HK-2 (cell line): Measurements from ENCODE around the gene RIBC2.
"Not testable (repeated sequence)": the region's sequence is repeated elsewhere in the genome, so short reads cannot be mapped to it uniquely, and the experiment has no call there.

Source experiments
- DNase-seq: peaks from one replicate; pipeline ENCODE4 v3.0.0-alpha.2; 2018; ENCODE audit not compliant: unreplicated experiment

The RIBC2 gene

GRCh38 chr22:45449442-45449841, 35.9 kb downstream of the RIBC2 start:
- not testable (repeated sequence) for DNase-seq

DNA sequence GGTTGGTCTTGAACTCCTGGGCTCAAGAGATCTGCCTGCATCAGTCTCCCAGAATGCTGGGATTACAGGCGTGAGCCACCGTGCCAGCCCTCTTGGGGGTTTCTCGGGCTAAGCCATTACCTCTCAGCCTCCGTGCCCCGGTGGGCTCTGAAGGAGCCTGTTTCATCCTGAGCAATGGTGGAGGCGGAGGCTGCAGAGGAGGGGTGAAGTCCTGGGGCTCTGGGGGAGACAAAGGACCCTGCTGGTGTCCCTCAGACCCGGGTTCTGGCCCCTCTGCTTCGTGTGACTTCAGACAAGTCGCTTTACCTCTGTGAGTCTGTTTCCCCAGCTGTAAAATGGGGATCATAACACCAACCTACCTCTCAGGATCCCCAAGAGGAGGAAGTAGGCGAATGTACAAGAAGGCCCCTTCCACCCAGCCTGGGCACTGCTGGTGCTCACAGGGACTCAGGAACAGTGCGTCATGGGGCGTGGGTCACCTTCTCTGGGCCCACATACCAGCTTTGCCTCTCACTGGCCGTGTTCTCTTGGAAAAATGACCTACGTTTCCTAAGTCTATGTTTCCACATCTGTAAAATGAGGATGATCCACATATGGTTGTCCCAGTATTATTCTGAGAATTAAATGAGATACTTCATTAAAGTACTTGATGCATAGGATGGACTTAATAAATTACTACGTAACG, 36.8 kb downstream of the RIBC2 start:
- DNase-seq, result no peak

DNA sequence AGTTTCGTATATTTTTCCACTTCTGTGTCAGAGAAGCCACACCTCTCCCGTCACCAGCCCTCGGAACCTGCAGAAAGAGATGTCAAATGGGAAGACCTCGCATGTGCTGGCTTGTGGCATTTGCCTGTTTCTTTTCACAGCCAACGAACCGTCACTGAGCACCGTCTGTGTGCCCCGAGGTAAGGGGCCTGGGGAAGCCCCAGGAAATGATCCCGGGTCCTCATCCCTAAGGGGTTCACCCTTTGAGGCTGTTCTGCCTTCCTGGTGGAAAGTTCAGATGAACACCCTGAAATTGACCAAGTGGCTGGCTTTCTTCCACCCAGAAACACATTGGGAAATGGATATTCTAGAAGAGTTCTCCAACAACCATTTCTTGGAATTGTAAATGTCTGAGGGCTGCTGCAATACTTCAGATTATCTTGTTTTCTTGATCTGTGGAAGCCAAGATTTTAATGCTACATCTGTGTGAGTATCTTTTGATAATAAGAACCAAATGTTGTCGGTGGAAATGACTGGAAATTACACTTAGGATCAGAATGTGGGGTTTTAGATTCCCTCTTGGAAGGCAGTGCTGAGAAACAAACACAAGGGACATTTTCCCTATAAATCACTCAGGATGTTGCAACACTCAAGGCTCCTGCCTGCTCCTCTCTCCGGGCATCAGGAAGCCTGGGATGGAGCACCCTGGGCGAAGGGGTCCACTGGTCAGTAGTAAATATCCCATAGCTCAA, 37.6 kb downstream of the RIBC2 start:
- DNase-seq, result no peak

DNA sequence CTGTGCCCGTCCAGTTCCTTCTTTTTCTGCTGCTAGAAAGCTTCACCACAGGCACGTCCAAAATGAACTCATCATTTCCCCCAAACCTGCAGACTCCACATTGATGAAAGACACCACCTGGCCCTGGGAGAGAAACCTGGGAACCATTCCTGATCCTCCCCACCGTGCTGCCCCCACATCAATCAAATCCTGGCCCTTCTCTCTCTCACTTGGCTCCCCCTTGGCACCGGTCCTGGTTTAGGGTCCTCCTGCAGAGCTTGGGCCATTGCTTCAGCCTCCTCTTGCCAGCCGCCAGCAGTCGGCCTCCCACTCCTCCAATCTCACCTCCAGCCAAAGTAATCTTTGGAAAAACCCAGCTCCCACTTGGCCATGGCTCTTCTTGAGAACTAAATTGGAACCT, 38.5 kb downstream of the RIBC2 start:
- DNase-seq, result no peak

DNA sequence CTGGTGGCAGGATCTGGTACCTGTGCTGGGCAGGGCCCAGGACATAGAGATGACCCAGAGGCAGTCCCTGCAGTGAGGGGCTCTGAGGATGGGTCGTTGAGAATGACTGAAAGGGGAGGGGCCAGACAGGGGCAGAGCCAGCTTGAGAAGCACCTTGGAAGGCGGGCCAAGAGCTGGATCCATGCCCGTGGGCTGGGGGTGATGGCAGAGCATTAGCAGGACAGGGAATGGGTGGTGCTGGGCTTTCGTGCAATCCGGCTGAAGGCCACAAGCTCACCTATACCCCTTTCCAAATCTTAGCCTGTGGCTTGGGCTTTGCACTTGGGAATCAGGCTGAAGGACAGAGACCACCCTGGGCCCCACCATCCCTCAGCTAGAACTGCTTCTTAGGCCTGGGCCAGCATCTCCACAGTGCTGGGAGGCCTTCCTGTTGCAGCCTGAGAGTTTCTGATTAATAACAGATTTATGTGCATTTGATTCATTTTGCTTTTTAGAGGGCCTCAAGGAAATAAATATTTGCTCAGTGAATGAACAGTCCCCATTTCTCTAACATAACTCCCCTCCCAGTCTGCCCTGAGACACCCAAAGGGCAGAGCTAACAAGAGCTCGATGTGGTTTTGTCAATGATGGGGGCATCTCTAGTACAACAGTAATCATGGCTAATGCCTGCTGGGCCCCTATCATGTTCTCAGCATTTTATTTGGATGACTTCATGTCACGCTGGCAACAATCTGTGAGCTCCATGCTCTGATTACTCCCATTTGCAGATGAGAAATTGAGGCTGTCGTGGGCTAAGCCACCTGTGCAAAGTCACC, 39.3 kb downstream of the RIBC2 start:
- no peak for DNase-seq

GRCh38 chr22:45453764-45454163, 40.3 kb downstream of the RIBC2 start:
- no peak for DNase-seq

- DNase-seq, result no peak
Measured at GRCh38 chr22:45454275-45454674, 40.8 kb downstream of the RIBC2 start.

GRCh38 chr22:45455212-45455611, 41.7 kb downstream of the RIBC2 start:
- DNase-seq, result no peak

- no peak for DNase-seq
Measured at GRCh38 chr22:45455621-45456020, 42.1 kb downstream of the RIBC2 start.

GRCh38 chr22:45456811-45457210, 43.3 kb downstream of the RIBC2 start:
- DNase-seq, result no peak

GRCh38 chr22:45458532-45458931, 45.0 kb downstream of the RIBC2 start:
- DNase-seq, result no peak

DNA sequence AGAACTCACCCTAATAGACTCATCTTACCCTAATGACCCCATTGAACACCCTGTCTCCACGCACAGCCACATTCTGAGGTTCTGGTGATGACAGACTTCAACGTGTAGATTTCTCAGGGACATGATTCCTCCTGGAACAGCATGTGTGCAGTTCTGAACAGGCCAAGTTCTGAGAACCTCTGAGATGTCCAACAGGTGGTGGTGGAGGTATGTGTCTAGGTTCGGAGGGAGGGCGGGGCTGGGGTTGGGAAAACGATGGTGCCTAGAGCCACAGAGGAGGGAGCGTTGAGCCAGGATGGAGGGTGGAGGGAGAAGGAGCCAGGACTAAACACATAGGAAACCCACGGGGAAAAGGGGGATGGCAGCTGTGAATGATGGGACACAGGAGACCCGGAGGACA, 45.7 kb downstream of the RIBC2 start:
- no peak for DNase-seq

- no peak for DNase-seq
Measured at GRCh38 chr22:45460288-45461109, 47.0 kb downstream of the RIBC2 start.

DNA sequence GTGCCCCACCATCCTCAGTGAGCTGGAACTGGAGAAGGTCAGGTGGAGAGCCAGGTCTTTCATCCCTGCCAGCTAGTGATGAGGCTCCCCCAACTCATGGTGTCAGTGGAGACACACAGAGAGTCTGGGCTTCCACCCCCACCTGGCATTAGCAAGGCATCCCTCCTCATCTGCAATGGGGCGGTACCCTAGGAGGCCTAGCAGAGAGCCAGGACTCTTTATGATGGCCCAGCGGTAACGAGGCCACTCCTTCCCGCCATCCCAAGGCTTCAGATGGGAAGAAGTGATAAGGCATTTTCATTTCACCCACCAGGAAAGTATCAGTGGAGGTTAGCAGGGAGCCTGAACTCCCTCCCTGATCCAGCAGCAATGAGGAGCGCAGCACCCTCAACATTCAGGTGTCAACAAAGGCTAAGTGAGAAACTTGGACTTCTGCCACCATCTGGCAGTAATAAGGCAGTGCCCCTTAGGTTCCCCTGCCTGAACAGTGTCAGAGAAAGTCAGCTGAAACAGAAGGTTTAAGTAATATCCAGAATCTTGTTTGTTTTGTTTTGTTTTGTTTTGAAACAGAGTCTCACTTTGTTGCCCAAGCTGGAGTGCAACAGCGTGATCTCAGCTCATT, 48.7 kb downstream of the RIBC2 start:
- DNase-seq, result no peak

- not testable (repeated sequence) for DNase-seq
Measured at GRCh38 chr22:45463691-45464090, 50.2 kb downstream of the RIBC2 start.

GRCh38 chr22:45465633-45466032, 52.1 kb downstream of the RIBC2 start:
- no peak for DNase-seq

- no peak for DNase-seq
Measured at GRCh38 chr22:45468872-45469271, 55.4 kb downstream of the RIBC2 start.

- no peak for DNase-seq
Measured at GRCh38 chr22:45469281-45470073, 56.0 kb downstream of the RIBC2 start.

DNA sequence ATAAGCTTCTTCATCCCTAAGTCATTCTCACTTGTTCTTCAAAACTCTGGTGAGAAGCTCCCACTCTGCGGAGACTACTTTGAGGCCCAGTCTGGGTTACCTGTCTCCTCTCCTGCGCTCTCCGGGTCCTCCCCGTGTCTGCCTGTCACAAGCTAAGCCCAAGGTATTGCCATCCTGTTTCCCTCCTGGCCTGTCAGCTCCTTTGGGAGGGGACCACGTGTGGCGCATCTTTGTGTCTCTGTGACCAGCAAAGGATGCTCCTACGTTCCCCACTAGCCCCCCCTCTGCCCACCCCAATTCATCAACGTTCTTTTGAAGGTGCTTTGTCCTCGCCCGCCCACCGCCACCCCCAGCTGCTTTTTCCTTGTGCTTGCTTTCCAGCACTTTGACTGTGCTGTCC, 57.4 kb downstream of the RIBC2 start:
- DNase-seq, result no peak

DNA sequence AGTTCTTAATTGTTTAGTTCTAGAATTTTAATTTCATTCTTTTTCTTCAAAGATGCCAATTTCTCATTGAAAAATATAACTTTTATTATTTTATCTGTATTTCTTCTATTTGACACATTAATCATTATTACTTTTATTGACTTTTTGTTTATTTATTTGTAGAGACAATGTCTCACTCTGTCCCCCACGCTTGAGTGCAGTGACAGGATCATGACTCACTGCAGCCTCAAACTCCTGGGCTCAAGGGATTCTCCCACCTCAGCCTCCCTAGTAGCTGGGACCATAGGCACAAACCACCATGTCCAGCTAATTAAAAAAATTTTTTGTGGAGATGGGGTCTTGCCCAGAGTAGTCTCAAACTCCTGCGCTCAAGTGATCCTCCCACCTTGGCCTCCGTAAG, 58.9 kb downstream of the RIBC2 start:
- DNase-seq, result no peak
